H54 (cell line): Measurements from ENCODE around the gene CCDC93.
"Not testable (repeated sequence)": the region's sequence is repeated elsewhere in the genome, so short reads cannot be mapped to it uniquely, and the experiment has no call there.

Experiments used
- DNase-seq: peaks from one replicate; pipeline ENCODE4 v3.0.0; 2011; ENCODE audit warnings: low spot score, mixed read lengths; ENCODE audit not compliant: insufficient read length
- FAIRE-seq: peaks from 3 replicates; lab custom pipeline; 2011; peaks lifted over from hg19 to GRCh38; lab: Jason Lieb, UNC
- POLR2A ChIP-seq: IDR thresholded peaks from 2 replicates; pipeline ENCODE4 v1.6.1; 2011; ENCODE audit warnings: low read depth, mild to moderate bottlenecking, low read length

Gene CCDC93

GRCh38 chr2:117945296-117945695 lies 68.6 kb downstream of the CCDC93 start:
- TF ChIP-seq POLR2A = no peak
- FAIRE-seq (no peak), DNase-seq (no peak)

DNA sequence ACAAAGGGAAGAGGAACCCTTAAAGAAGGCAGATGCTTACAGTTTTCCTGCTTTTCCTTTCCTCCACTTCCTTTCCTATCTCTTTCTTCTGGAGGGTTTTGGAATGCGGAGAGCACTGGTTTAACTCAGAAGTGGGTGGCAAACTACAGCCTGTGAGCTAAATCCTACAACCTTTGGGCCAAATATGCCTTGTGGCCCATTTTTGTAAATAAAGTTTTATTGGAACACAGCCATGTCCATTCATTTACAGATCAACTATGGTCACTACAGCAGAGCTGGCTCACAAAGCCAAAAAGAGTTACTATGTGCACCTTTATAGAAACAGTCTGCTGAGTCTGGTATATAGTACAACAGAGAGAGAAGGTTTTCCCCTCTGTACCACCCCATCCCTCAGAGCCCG lies 69.1 kb downstream of the CCDC93 start:
- no peak for FAIRE-seq
- no peak for TF ChIP-seq POLR2A
- no peak for DNase-seq

DNA sequence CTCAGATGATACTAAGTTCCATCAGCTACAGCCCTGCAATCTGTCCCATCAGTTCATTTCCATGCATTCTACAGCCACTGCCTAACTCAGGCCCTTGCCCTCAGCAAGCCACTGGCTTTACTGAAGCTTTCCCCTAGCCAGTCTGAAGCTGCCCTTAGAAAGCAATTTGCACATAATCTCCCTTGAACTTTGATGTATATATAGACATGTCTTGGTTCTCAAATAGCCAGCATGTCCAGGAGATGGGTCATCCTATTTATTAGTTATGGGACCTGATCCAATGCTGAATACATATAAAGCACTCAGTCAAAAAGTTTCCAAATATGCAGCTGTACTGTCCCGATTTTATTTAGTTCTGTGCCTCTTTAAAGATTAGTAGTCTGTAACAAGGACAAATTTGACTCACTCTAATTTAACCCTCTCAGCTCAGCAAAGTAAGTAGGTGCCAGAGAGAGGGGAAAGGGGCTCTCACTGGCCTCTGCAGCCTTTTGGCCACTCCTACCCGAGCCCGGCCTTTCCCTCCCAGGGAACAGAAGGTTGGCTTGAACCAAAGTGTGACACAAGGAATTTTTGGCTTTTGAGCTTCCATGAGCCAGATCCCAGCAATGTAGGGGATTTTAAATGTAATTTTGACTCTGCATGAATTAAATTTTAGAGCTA lies 70.7 kb downstream of the CCDC93 start:
- DNase-seq (no peak), FAIRE-seq (no peak)
- TF ChIP-seq POLR2A = no peak

DNA sequence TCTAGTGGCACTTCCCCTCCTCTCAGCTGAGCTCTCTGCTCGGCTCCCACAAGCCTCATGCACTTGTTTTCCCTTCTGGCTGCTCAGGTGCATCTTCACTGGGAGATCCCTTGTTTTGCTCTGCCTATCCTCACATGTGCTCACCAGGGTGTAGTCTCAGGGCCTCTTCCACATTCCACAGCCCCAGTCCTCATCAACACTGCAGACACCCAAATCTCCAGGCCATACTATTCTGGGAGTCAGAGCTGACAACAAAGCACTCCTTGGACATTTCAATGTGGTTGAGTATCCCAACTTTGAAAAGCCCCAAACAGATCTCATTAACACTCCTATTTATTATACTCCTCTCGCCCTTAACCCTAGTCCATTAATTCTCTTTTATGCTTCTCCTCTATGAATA lies 71.3 kb downstream of the CCDC93 start:
- no peak for DNase-seq
- FAIRE-seq = no peak
- no peak for TF ChIP-seq POLR2A

GRCh38 chr2:117941693-117942092 lies 72.2 kb downstream of the CCDC93 start:
- no peak for TF ChIP-seq POLR2A
- FAIRE-seq = no peak

DNA sequence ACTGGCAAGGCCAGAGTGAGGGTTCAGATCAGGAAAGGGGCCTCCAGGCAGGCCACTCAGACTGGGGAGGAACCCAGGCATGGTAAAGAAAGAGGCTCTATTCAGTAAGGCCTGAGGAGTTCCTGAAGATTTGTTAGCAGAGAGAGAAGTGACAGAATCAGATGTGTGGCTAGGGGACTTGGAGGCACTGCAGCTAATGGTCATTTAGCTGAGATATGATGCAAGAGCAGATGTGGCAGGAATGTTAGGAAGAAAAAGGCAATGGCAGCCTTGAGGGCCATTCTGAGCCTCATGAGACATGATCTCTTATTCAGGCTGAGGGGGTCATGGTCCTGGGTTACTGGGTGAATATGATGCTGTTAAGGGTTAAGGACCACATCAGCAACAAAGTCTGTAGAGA lies 73.4 kb downstream of the CCDC93 start:
- no peak for TF ChIP-seq POLR2A
- no peak for FAIRE-seq
- DNase-seq = no peak

More at GRCh38 chr2:117941693-117942092, 72.2 kb downstream of the CCDC93 start:
- DNase-seq = no peak

DNA sequence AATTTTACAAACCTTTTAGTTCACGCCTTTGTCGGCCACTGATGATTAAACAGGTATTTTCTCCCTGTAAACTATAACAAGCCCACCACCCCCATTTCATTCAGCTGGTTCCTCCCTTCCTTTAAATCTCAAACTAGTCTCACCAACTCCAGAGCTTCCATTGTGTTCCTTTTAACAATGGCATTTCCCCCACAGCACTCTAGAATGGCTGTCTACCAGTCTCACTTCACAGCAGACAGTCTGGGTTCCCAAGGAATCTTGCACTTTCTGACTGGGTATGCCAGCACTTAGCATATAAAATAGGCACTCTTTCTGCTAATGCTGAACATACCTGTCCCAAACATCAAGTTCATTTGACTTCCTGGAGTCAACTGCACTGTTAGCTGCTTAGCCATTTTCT lies 75.3 kb downstream of the CCDC93 start:
- no peak for FAIRE-seq
- TF ChIP-seq POLR2A = no peak

DNA sequence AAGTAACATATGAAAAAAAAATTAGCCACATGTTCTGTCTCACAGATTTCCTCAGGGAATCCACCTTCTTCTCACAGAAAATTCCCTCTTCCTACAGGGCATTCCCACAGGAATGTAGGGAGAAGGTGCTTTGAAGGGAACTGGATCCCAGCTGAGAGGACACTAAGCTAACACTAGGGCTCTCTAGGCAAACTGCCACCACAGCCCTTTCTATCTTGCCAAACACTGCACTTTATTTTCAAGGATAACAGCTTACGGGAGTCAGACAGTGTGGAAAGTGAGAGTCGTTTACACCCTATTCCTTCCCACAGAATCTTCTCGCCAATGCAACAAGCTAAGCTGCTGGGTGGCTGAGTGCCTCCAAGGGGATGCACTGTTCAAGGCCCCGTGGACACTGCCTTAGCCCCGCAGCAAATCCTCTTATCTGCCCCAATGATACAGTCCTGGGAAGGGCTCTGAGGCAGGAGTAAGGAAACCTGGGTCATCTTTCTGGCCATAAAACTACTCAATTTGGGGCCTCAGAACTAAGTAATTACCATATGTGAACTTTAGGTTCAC lies 76.9 kb downstream of the CCDC93 start:
- DNase-seq (no peak), FAIRE-seq (no peak)
- TF ChIP-seq POLR2A = no peak

More for the DNA sequence above, 75.3 kb downstream of the CCDC93 start:
- no peak for DNase-seq

- DNase-seq = no peak
- no peak for FAIRE-seq
- no peak for TF ChIP-seq POLR2A
Measured at GRCh38 chr2:117935954-117936353, 77.9 kb downstream of the CCDC93 start.

DNA sequence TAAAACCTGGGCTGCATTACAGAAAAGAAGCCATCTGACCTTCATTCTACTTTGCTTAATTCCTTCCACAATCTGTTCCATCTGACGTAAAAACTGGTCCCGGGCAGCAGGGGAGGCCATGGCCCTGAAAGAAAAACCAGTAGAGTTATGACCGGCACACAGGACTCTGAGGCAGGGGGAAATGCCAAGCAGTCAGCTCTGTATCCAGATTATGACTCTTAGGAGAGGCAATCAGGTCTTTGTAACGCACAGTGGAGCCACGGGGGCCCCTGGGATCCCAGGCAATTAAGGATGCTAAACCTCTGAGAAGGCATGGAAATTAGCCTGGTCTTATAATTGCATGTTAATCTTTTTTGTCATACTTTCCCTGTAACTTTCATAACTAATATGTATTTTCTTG lies 78.4 kb downstream of the CCDC93 start:
- no peak for TF ChIP-seq POLR2A
- FAIRE-seq = no peak
- DNase-seq = no peak

- no peak for DNase-seq
- no peak for TF ChIP-seq POLR2A
- no peak for FAIRE-seq
Measured at GRCh38 chr2:117933884-117934354, 80.0 kb downstream of the CCDC93 start.

DNA sequence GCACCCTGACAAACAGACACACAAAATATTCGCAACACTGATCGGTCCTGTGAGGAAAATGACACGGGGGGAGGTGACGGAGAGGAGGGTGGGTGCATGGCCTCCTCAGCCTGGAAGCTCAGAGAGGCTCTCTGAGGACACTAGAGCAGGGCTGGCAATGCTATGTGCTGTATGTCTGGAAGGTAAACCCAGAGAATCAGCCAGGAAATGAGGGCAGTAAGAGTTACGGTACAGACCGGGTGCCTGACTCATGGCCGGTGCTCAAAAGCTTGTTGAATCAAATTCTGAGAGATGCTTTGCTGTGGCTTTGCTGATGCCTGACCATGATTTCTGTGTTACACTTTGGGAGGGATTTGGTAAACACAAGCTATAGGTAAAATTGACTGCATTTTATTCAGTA lies 81.9 kb downstream of the CCDC93 start:
- no peak for FAIRE-seq
- DNase-seq = no peak
- TF ChIP-seq POLR2A = no peak

GRCh38 chr2:117931266-117931665 lies 82.6 kb downstream of the CCDC93 start:
- FAIRE-seq (no peak), DNase-seq (no peak)
- TF ChIP-seq POLR2A = no peak

DNA sequence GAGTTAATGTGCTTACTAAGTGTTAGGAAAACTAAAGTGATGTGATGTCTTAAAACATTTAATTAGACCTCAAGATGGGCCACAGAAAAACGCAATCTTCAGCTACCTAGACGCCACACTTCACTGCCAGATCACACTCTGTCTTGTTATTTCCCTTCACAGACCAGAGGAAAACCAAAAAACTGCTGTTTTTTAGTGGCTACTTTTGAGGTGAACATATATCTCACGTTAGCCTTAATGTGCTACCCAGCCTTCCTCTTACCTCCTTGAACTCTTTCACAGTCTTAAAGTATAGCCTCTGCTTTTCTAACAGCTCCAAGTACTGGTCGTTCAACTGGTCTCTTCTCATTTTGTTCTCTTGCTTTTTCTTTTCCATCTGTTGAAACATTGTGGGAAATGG lies 83.1 kb downstream of the CCDC93 start:
- TF ChIP-seq POLR2A = no peak
- no peak for DNase-seq
- no peak for FAIRE-seq

DNA sequence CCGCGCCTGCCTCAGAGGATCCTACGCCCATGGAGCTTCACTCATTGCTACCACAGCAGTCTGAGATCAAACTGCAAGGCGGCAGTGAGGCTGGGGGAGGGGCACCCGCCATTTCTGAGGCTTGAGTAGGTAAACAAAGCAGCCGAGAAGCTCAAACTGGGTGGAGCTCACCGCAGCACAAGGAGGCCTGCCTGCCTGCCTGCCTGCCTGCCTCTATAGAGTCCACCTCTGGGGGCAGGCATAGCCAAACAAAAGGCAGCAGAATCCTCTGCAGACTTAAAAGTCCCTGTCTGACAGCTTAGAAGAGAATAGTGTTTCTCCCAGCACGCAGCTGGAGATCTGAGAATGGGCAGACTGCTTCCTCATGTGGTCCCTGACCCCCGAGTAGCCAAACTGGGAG lies 90.4 kb downstream of the CCDC93 start:
- DNase-seq, FAIRE-seq: not testable (repeated sequence)
